ENCODE measurements around the gene TRIM3.

The TRIM3 gene

GRCh38 chr11:6480299-6480914 is 6.7 kb upstream of the TRIM3 start:
- no peak for DNase-seq (ENCODE audit: low spot score)

GRCh38 chr11:6476571-6476970 is 2.8 kb upstream of the TRIM3 start:
- no peak for DNase-seq (ENCODE audit: low spot score)

DNA sequence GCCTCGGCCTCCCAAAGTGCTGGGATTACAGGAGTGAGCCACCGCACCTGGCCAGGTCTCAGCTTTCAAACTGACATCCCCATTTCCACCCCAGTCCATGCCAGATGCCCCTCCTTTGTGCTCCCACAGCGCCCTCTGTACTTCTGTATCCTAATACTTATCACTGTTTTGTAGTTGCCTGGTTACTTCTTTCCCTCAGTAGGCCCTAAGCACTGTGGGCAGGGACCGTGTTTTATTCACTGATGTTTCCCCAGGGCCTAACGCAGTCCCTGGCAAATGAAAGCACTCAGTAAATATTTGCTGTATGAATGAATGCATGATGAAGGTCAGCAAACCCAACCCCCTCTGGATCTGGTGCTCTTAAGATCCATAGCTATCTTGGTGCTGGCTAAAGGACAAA is 2.2 kb upstream of the TRIM3 start:
- DNase-seq (ENCODE audit: low spot score), result no peak

GRCh38 chr11:6474806-6475500 is 1.2 kb upstream of the TRIM3 start:
- no peak for DNase-seq (ENCODE audit: low spot score)

GRCh38 chr11:6474413-6474792 is 662 bp upstream of the TRIM3 start:
- no peak for DNase-seq (ENCODE audit: low spot score)

DNA sequence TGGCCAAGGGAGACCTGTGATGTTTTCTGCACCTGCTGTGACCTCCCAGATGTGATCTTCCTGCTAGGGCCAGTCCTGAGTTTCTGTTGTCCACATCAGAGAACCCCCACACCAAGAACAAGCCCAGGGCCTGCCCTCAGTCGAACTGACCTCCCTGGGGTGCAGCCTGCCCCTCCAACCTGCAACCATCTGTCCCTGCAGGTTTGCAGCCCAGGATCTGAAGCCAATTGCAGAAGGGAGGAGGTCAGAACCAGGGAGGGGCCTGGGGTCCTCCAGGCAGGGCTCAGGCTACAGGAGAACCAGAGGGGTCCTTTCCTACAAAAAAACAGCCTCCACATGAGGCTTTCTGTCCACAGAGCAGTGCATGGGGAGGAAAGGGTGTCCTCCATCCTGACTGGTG is 807 bp downstream of the TRIM3 start:
- no peak for DNase-seq (ENCODE audit: low spot score)

GRCh38 chr11:6469599-6469998 is 4.1 kb downstream of the TRIM3 start:
- no peak for DNase-seq (ENCODE audit: low spot score)

DNA sequence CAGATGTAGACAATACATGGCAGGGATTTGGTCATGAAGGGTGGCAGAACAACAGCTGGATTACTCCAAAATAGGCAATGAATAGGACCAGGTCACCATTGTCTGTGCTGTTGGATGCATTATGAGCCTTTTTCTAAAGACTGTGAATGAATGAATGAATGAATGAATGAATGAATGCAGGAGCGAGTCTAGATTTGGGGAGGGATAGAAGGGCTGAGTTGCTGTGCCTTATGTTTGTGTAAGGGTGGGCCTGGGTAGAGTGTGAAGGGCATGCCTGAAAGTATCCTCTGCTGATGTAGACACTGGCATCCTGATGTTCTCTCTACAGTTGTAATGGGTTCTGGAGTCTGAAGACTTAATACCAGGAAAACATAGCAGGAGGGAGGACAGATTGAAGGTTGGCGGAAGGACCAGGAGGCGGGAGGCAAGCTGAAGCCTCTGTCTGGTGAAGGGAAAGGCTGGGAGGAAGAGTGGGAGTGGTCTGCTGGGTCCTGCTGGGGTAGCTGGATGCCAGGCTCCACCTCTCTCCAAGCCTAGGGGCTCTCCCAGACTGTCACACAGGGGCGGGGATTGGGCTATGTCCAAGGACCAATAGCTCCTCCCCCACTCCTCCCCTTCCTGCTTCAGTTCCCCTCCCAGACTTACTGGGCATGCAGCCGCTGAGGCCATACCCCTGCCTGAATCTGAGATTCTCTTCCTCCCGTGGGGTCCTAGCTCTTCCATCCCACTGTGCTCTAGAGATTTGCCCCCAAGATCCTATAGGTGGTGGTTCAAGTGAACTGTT is 4.8 kb downstream of the TRIM3 start:
- DNase-seq (ENCODE audit: low spot score), result peak; percentile 84

- DNase-seq (ENCODE audit: low spot score), result no peak
These were observed 14.7 kb downstream of the TRIM3 start for GRCh38 chr11:6459099-6459450.

GRCh38 chr11:6458352-6459098 is 15.2 kb downstream of the TRIM3 start:
- DNase-seq (ENCODE audit: low spot score), result no peak

DNA sequence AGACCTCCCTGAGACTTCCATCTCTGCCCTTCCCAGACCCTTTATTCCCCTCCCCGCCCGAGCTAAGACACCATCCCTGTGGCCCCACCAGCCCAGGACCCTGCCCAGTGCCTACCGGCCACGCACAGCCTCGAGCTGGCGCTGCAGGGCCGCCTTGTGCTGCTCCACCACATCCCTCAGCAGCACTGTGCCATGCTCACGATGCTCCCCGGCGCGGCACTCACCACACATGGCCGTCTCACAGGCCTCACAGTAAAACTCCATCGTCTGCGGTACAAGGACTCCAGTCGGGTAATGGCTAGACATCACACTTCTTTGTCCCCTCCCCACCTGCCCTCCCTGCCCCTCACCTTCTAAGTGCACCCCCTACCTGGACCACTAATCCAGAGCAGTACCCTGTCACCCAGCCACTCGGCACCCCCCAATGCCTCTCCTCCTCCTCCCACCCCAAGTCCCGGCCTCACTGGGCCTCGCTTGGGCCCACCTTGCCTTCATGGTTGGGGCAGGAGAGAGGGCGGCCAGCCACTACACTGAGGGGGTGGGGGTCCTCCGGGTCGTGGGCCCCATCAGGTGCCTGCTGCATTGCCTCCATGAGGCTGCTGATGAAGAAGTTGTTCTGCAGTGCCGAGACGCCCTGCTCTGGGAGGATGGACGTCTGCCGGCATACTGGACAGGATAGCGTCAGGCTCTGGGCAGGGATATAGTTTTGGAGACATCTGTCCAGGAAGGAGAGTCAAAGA is 16.0 kb downstream of the TRIM3 start:
- DNase-seq (ENCODE audit: low spot score), result no peak

- no peak for DNase-seq (ENCODE audit: low spot score)
These were observed 17.2 kb downstream of the TRIM3 start for GRCh38 chr11:6456361-6457073.

GRCh38 chr11:6455070-6455469 is 18.7 kb downstream of the TRIM3 start:
- DNase-seq (ENCODE audit: low spot score), result no peak

DNA sequence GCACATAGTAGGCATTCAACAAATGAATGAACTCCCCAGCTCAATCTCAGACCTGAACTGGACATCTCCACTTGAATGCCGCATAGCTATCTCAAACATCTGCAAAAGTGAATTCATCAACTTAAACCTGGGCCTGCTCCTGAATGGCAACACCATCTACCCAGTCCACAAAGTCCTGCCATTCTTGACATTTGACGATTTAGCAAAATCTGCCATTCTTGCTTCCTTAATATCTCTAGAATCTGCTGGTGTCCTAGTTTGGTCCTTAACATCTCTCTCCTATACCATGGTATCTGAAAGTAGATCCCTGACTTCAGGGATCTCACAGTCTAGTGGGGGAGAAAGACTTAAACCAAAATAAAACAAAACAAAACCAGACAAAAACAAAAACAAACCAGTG is 20.6 kb downstream of the TRIM3 start:
- DNase-seq (ENCODE audit: low spot score), result no peak

- no peak for DNase-seq (ENCODE audit: low spot score)
These were observed 21.5 kb downstream of the TRIM3 start for GRCh38 chr11:6452219-6452618.

DNA sequence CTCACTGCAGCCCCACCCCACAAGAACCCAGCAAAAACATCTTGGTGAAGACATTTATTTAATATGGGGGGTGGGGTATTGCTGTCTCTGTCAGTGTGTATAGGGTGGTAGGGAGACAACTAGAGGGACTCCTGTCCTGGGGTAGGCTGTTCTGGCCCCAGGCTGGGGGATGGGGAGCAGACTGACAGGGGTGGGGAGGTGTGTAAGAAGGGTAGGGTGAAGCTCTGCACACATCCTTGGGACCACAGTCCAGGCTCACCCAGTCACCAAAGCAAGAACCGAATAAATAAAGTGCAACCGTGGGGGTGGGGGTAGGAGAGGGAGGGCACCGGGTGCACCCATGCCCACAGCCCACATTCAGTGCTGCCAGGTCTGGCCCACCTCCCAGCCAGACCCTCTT is 25.2 kb downstream of the TRIM3 start:
- no peak for DNase-seq (ENCODE audit: low spot score)

GRCh38 chr11:6443269-6444003 is 30.3 kb downstream of the TRIM3 start:
- DNase-seq (ENCODE audit: low spot score), result no peak

DNA sequence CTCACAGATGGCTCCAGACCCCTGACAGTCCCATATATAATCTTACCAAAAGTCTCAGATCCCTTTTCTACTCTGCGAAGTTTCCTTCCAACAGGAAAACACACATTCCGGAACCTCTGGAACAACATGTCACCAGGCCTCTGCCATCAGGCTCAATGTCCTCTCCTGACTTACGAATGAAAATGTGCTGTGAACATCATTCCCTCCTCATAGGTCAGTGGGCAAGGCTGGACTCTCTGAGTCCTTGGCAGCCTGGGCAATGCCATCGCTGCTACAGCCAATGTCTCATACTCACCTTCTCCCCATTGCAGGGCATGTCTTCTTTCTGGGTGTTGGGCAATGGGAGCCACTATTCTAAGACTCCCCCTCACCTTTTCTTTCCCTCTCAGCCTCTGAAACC is 31.3 kb downstream of the TRIM3 start:
- DNase-seq (ENCODE audit: low spot score), result no peak

DNA sequence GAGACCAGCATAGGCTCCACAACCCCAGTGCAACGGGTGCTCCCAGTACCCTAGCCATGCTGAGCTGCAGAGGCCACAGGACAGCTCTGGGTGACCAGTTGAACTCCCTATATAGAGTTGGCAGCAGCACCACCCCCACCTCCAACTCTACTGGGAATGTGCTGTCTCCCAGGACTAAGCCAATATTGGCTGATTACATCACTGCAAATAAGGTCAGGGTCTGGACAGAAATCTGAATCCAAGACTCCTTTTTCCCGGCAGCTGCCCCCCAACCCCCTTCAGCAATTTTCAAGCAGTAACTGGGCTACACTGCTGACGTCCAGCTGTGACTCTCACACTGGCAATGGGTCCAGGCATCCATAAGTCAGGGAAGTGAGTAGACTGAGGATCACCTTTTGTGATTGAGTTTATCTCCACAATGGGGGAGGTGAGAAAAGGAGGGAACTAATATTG is 32.8 kb downstream of the TRIM3 start, which contains the start of gene HPX:
Gene HPX (minus strand): TSS at position 82 of the 453 bp plus-strand sequence. CDS start 24 bp downstream, at position 58.
- DNase-seq (ENCODE audit: low spot score), result no peak

- DNase-seq (ENCODE audit: low spot score), result no peak
These were observed 34.7 kb downstream of the TRIM3 start for GRCh38 chr11:6438979-6439571.
